ENCODE data around the gene RREB1. TPM values are rescaled to one million over a fixed set of nuclear protein-coding genes. Genes with fewer than 3 reads are reported as not detected.

RREB1 gene
- polyA plus RNA-seq, 1 donor (not counting 4 experiments of a cell fraction or from before 2014, with no cell fraction given), result 6.1 TPM

- FAIRE-seq (no peak), DNase-seq (ENCODE audit: low read depth, low spot score) (no peak)
- TF ChIP-seq EZH2 (IDR thresholded peaks at IDR 0.05; ENCODE audit: low read length) (no peak), CTCF (optimal IDR thresholded peaks at IDR 0.05 in 1 of 3, IDR thresholded peaks at IDR 0.05 in 1 of 3, conservative IDR thresholded peaks at IDR 0.05 in 1 of 3; ENCODE audit: extremely low read depth in 1 of 3, insufficient read depth in 2 of 3, low read length in 3 of 3) (no peak)
- H3K27me3 ChIP-seq (ENCODE audit: control insufficient read depth, extremely low read depth, insufficient read depth, low read length), result no peaks in the 10 kb centered on the region
- H3K9ac ChIP-seq (ENCODE audit: control insufficient read depth, extremely low read depth, insufficient read depth, low read length), result no peak overlapping the region
- H3K4me3 ChIP-seq (ENCODE audit: control insufficient read depth in 2 of 3, extremely low read depth in 1 of 3, insufficient read depth in 2 of 3, low read depth in 1 of 3, low read length in 3 of 3), result no peak overlapping the region
- no peak overlapping the region for H2AFZ ChIP-seq (ENCODE audit: control insufficient read depth, low read length)
- H3K9me3 ChIP-seq (ENCODE audit: control insufficient read depth, low read depth, low read length), result no peaks in the 10 kb centered on the region
- H3K36me3 ChIP-seq (ENCODE audit: control insufficient read depth in 2 of 2, extremely low read depth in 1 of 2, insufficient read depth in 2 of 2, low read length in 2 of 2), result peaks cover 11 to 30% of the 10 kb centered on the region in 2 experiments
- no peak overlapping the region for H3K4me2 ChIP-seq (ENCODE audit: control insufficient read depth, extremely low read depth, insufficient read depth, low read depth, low read length)
- H3K4me1 ChIP-seq (ENCODE audit: control insufficient read depth, extremely low read depth, insufficient read depth, low read length), result peaks cover 10% of the 10 kb centered on the region
- peaks cover 55% of the 10 kb centered on the region for H3K79me2 ChIP-seq (ENCODE audit: control insufficient read depth, insufficient read depth, low read length)
- H3K9me1 ChIP-seq (ENCODE audit: control insufficient read depth, extremely low read depth, insufficient read depth, low read length), result no peaks in the 10 kb centered on the region
- H3K27ac ChIP-seq (ENCODE audit: control insufficient read depth, insufficient read depth, low read length), result no peak overlapping the region
- no peaks in the 10 kb centered on the region for H4K20me1 ChIP-seq (ENCODE audit: control insufficient read depth, extremely low read depth, insufficient read depth, low read length)
- dilution Hi-C loops (cut with MboI; ENCODE audit: extremely low pct_ligation_motif_present, low sequenced_read_pairs), result no loop called here
Measured at GRCh38 chr6:7194657-7195056, 86.9 kb downstream of the RREB1 start.

- FAIRE-seq, result peak; percentile 62
- Histone ChIP-seq H4K20me1 (ENCODE audit: control insufficient read depth, extremely low read depth, insufficient read depth, low read length) (no peaks in the 10 kb centered on the region), H3K79me2 (ENCODE audit: control insufficient read depth, insufficient read depth, low read length) (peaks cover 55% of the 10 kb centered on the region), H3K4me1 (ENCODE audit: control insufficient read depth, extremely low read depth, insufficient read depth, low read length) (peaks cover 12% of the 10 kb centered on the region), H3K27ac (ENCODE audit: control insufficient read depth, insufficient read depth, low read length) (peak overlapping the region; percentile 51), H3K27me3 (ENCODE audit: control insufficient read depth, extremely low read depth, insufficient read depth, low read length) (no peaks in the 10 kb centered on the region), H3K9ac (ENCODE audit: control insufficient read depth, extremely low read depth, insufficient read depth, low read length) (peak overlapping the region; percentile 26), H3K9me1 (ENCODE audit: control insufficient read depth, extremely low read depth, insufficient read depth, low read length) (no peaks in the 10 kb centered on the region), H3K4me3 (ENCODE audit: control insufficient read depth in 2 of 3, extremely low read depth in 1 of 3, insufficient read depth in 2 of 3, low read depth in 1 of 3, low read length in 3 of 3) (no peak overlapping the region), H3K36me3 (ENCODE audit: control insufficient read depth in 2 of 2, extremely low read depth in 1 of 2, insufficient read depth in 2 of 2, low read length in 2 of 2) (peaks cover 11 to 30% of the 10 kb centered on the region in 2 experiments), H2AFZ (ENCODE audit: control insufficient read depth, low read length) (no peak overlapping the region), H3K4me2 (ENCODE audit: control insufficient read depth, extremely low read depth, insufficient read depth, low read depth, low read length) (peak overlapping the region; percentile 20), H3K9me3 (ENCODE audit: control insufficient read depth, low read depth, low read length) (no peaks in the 10 kb centered on the region)
- DNase-seq (ENCODE audit: low read depth, low spot score), result no peak
- dilution Hi-C loops (cut with MboI; ENCODE audit: extremely low pct_ligation_motif_present, low sequenced_read_pairs), result no loop called here
- TF ChIP-seq CTCF (optimal IDR thresholded peaks at IDR 0.05 in 1 of 3, IDR thresholded peaks at IDR 0.05 in 1 of 3, conservative IDR thresholded peaks at IDR 0.05 in 1 of 3; ENCODE audit: extremely low read depth in 1 of 3, insufficient read depth in 2 of 3, low read length in 3 of 3) (no peak), EZH2 (IDR thresholded peaks at IDR 0.05; ENCODE audit: low read length) (no peak)
Measured at GRCh38 chr6:7195339-7196018, 87.7 kb downstream of the RREB1 start.

All from keratinocyte (primary cell).